MM.1S (cell line): ENCODE measurements around the gene KNG1.

ENCODE experiments used
- CTCF ChIP-seq: fragments of 300-600 bp; sonication (generic); IDR thresholded peaks from 2 replicates; pipeline ENCODE4 v1.5.1; 2016; ENCODE audit warnings: antibody characterized with exemption, low read length, mixed read lengths
- EZH2 ChIP-seq: fragments of 300-600 bp; sonication (generic); optimal IDR thresholded peaks from 2 replicates; pipeline ENCODE3; 2017; ENCODE audit warnings: low read depth, mild to moderate bottlenecking, antibody characterized with exemption, low read length, mixed read lengths
- EZH2phosphoT487 ChIP-seq: fragments of 300-600 bp; sonication (generic); IDR thresholded peaks from 2 replicates; pipeline ENCODE4 v1.6.1; 2018; ENCODE audit warnings: antibody characterized with exemption, low read length

GRCh38 chr3:186687120-186687651, 30.0 kb upstream of the KNG1 start:
- TF ChIP-seq CTCF = no peak
- no peak for TF ChIP-seq EZH2
- TF ChIP-seq EZH2phosphoT487 = no peak
